ENCODE measurements around the gene SLK.

Gene SLK

GRCh38 chr10:103991393-103992128 lies 24.6 kb downstream of the SLK start:
- no peak for DNase-seq (ENCODE audit: low read depth)

GRCh38 chr10:103995134-103995533 lies 28.2 kb downstream of the SLK start:
- no peak for DNase-seq (ENCODE audit: low read depth)

- DNase-seq (ENCODE audit: low read depth): no peak
Observed at GRCh38 chr10:103998805-103999204, 31.9 kb downstream of the SLK start.

- no peak for DNase-seq (ENCODE audit: low read depth)
Observed at GRCh38 chr10:104002911-104003310, 36.0 kb downstream of the SLK start.

GRCh38 chr10:104005172-104005863 lies 38.4 kb downstream of the SLK start:
- no peak for DNase-seq (ENCODE audit: low read depth)

GRCh38 chr10:104011904-104012303 lies 45.0 kb downstream of the SLK start:
- no peak for DNase-seq (ENCODE audit: low read depth)

GRCh38 chr10:104013489-104013888 lies 46.5 kb downstream of the SLK start:
- DNase-seq (ENCODE audit: low read depth): no peak

GRCh38 chr10:104014176-104014575 lies 47.2 kb downstream of the SLK start:
- no peak for DNase-seq (ENCODE audit: low read depth)

- DNase-seq (ENCODE audit: low read depth): no peak
Observed at GRCh38 chr10:104016661-104017060, 49.7 kb downstream of the SLK start.

GRCh38 chr10:104018471-104018870 lies 51.5 kb downstream of the SLK start:
- DNase-seq (ENCODE audit: low read depth): no peak

- no peak for DNase-seq (ENCODE audit: low read depth)
Observed at GRCh38 chr10:104020020-104020419, 53.1 kb downstream of the SLK start.

GRCh38 chr10:104021246-104021645 lies 54.3 kb downstream of the SLK start:
- DNase-seq (ENCODE audit: low read depth): no peak

GRCh38 chr10:104022026-104022425 lies 55.1 kb downstream of the SLK start:
- DNase-seq (ENCODE audit: low read depth): no peak

- DNase-seq (ENCODE audit: low read depth): no peak
Observed at GRCh38 chr10:104025524-104025923, 58.6 kb downstream of the SLK start.

- DNase-seq (ENCODE audit: low read depth): no peak
Observed at GRCh38 chr10:104026762-104027161, 59.8 kb downstream of the SLK start.

GRCh38 chr10:104028146-104028545 lies 61.2 kb downstream of the SLK start:
- DNase-seq (ENCODE audit: low read depth): no peak

GRCh38 chr10:104028823-104029520 lies 62.0 kb downstream of the SLK start:
- no peak for DNase-seq (ENCODE audit: low read depth)

GRCh38 chr10:104029521-104029860 lies 62.6 kb downstream of the SLK start:
- no peak for DNase-seq (ENCODE audit: low read depth)

GRCh38 chr10:104031631-104032030 lies 64.7 kb downstream of the SLK start:
- DNase-seq (ENCODE audit: low read depth): no peak

- no peak for DNase-seq (ENCODE audit: low read depth)
Observed at GRCh38 chr10:104032144-104032775, 65.3 kb downstream of the SLK start.

- no peak for DNase-seq (ENCODE audit: low read depth)
Observed at GRCh38 chr10:104033401-104033930, 66.5 kb downstream of the SLK start.

- DNase-seq (ENCODE audit: low read depth): no peak
Observed at GRCh38 chr10:104033966-104034365, 67.0 kb downstream of the SLK start.
